ENCODE data around the gene LPP.

DNA sequence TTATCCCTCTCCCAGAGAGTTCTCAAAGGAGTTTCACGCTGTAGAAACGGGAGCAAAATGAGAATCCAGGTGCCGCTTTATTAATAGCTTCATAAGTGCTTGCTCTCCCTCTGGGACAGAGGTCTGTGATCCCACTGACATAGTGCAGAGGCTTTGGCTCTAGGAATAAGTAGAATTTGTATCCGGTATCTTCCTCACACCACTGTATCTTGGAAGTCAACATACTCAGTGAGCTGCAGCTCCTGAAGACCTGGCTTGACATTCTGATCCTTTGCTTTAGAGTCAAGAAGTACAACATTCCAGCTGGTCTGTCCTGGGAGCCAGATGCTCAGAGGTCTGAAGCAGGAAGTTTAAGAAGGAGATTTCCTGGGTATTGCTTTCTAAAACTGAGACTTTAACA lies 323.0 kb downstream of the LPP start:
- no peak for TF ChIP-seq IRF4 (IDR thresholded peaks at IDR 0.05; ENCODE audit: low read depth, low read length)
- no peak for TF ChIP-seq CHD2 (IDR thresholded peaks at IDR 0.05; ENCODE audit: borderline replicate concordance, low read depth, low read length)
- TF ChIP-seq SRF (IDR thresholded peaks at IDR 0.05; ENCODE audit: low read depth in 2 of 2, low read length in 2 of 2) = no peak
- TF ChIP-seq POLR2A (IDR thresholded peaks at IDR 0.05; ENCODE audit: low read depth, low read length) = no peak
- TF ChIP-seq SREBF2 (IDR thresholded peaks at IDR 0.05; ENCODE audit: low read length) = no peak
- TF ChIP-seq EZH2 (IDR thresholded peaks at IDR 0.05; ENCODE audit: borderline replicate concordance, control insufficient read depth, low read depth, low read length) = no peak
- TF ChIP-seq, protein P1, sequence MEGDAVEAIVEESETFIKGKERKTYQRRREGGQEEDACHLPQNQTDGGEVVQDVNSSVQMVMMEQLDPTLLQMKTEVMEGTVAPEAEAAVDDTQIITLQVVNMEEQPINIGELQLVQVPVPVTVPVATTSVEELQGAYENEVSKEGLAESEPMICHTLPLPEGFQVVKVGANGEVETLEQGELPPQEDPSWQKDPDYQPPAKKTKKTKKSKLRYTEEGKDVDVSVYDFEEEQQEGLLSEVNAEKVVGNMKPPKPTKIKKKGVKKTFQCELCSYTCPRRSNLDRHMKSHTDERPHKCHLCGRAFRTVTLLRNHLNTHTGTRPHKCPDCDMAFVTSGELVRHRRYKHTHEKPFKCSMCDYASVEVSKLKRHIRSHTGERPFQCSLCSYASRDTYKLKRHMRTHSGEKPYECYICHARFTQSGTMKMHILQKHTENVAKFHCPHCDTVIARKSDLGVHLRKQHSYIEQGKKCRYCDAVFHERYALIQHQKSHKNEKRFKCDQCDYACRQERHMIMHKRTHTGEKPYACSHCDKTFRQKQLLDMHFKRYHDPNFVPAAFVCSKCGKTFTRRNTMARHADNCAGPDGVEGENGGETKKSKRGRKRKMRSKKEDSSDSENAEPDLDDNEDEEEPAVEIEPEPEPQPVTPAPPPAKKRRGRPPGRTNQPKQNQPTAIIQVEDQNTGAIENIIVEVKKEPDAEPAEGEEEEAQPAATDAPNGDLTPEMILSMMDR (IDR thresholded peaks at IDR 0.05 in 2 of 3, conservative IDR thresholded peaks at IDR 0.05 in 1 of 3; ENCODE audit: control insufficient read depth in 2 of 3, extremely low read depth in 1 of 3, insufficient read depth in 1 of 3, low read depth in 3 of 3, low read length in 3 of 3) = no peak
- no peak for TF ChIP-seq ATF7 (IDR thresholded peaks at IDR 0.05; ENCODE audit: low read depth)
- no peak for TF ChIP-seq ZNF24 (IDR thresholded peaks at IDR 0.05)
- TF ChIP-seq, protein P2, sequence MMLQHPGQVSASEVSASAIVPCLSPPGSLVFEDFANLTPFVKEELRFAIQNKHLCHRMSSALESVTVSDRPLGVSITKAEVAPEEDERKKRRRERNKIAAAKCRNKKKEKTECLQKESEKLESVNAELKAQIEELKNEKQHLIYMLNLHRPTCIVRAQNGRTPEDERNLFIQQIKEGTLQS (IDR thresholded peaks at IDR 0.05; ENCODE audit: borderline replicate concordance, extremely low read depth, low read depth, low read length) = no peak
- TF ChIP-seq, protein P3, sequence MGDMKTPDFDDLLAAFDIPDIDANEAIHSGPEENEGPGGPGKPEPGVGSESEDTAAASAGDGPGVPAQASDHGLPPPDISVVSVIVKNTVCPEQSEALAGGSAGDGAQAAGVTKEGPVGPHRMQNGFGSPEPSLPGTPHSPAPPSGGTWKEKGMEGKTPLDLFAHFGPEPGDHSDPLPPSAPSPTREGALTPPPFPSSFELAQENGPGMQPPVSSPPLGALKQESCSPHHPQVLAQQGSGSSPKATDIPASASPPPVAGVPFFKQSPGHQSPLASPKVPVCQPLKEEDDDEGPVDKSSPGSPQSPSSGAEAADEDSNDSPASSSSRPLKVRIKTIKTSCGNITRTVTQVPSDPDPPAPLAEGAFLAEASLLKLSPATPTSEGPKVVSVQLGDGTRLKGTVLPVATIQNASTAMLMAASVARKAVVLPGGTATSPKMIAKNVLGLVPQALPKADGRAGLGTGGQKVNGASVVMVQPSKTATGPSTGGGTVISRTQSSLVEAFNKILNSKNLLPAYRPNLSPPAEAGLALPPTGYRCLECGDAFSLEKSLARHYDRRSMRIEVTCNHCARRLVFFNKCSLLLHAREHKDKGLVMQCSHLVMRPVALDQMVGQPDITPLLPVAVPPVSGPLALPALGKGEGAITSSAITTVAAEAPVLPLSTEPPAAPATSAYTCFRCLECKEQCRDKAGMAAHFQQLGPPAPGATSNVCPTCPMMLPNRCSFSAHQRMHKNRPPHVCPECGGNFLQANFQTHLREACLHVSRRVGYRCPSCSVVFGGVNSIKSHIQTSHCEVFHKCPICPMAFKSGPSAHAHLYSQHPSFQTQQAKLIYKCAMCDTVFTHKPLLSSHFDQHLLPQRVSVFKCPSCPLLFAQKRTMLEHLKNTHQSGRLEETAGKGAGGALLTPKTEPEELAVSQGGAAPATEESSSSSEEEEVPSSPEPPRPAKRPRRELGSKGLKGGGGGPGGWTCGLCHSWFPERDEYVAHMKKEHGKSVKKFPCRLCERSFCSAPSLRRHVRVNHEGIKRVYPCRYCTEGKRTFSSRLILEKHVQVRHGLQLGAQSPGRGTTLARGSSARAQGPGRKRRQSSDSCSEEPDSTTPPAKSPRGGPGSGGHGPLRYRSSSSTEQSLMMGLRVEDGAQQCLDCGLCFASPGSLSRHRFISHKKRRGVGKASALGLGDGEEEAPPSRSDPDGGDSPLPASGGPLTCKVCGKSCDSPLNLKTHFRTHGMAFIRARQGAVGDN (IDR thresholded peaks at IDR 0.05) = no peak
- no peak for TF ChIP-seq EGR1 (IDR thresholded peaks at IDR 0.05; ENCODE audit: borderline replicate concordance in 1 of 2, low read depth in 2 of 2, low read length in 2 of 2)
- no peak for TF ChIP-seq IKZF1 (conservative IDR thresholded peaks at IDR 0.05)
- TF ChIP-seq, protein P4, sequence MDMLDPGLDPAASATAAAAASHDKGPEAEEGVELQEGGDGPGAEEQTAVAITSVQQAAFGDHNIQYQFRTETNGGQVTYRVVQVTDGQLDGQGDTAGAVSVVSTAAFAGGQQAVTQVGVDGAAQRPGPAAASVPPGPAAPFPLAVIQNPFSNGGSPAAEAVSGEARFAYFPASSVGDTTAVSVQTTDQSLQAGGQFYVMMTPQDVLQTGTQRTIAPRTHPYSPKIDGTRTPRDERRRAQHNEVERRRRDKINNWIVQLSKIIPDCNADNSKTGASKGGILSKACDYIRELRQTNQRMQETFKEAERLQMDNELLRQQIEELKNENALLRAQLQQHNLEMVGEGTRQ (IDR thresholded peaks at IDR 0.05; ENCODE audit: borderline replicate concordance, low read depth, low read length) = no peak

Measured in GM12878 (cell line).